HG02763 (cell line): Measurements from ENCODE around the gene UQCRHL.

Source experiments
- ATAC-seq: cut with Tn5 transposase; IDR thresholded peaks from one replicate; pipeline ENCODE4 v1.9.1; 2021; ENCODE audit warnings: mild to moderate bottlenecking, moderate library complexity; ENCODE audit not compliant: unreplicated experiment

The UQCRHL gene

GRCh38 chr1:15758953-15759661 is 48.3 kb downstream of the UQCRHL start:
- no peak for ATAC-seq

GRCh38 chr1:15758343-15758931 is 49.0 kb downstream of the UQCRHL start, which contains the start of gene FBLIM1:
FBLIM1 (plus strand) TSS chr1:15758795; CDS start chr1:15764984, 6,189 bp downstream.
- no peak for ATAC-seq

GRCh38 chr1:15757575-15758342 is 49.7 kb downstream of the UQCRHL start:
- no peak for ATAC-seq
